Liver (tissue), 9 donors: ENCODE data around the gene CER1. TPM values are rescaled to one million over a fixed set of nuclear protein-coding genes. Genes with fewer than 3 reads are reported as not detected.

ENCODE experiments used
- DNase-seq: peaks from one replicate; pipeline ENCODE4 v3.0.0-alpha.2; 2017; ENCODE audit warnings: low spot score
- H3K27ac ChIP-seq, 2 donors: one replicate each; pipeline ENCODE4 v1.7.0; 2013; ENCODE audit warnings: inconsistent platforms in 2 of 2, low read length in 2 of 2, control low read depth in 1 of 2, low read depth in 1 of 2, mild to moderate bottlenecking in 1 of 2
- H3K27me3 ChIP-seq, 4 donors: one replicate each; pipeline versions ENCODE4 v1.6.1 to v1.7.0; 2013; ENCODE audit warnings: low read length in 3 of 4, inconsistent platforms in 1 of 4, mild to moderate bottlenecking in 1 of 4, moderate library complexity in 1 of 4; ENCODE audit not compliant: control insufficient read depth in 4 of 4, insufficient read depth in 4 of 4
- H3K36me3 ChIP-seq, 4 donors: one replicate each; pipeline versions ENCODE4 v1.6.1 to v1.7.0; 2013; ENCODE audit warnings: low read length in 3 of 4, mild to moderate bottlenecking in 3 of 4, low read depth in 1 of 4, moderate library complexity in 1 of 4; ENCODE audit not compliant: control insufficient read depth in 4 of 4, insufficient read depth in 3 of 4
- H3K4me1 ChIP-seq, 4 donors: one replicate each; pipeline versions ENCODE4 v1.6.1 to v1.7.0; 2013; ENCODE audit warnings: low read length in 3 of 4, mild to moderate bottlenecking in 3 of 4, moderate library complexity in 1 of 4; ENCODE audit not compliant: control insufficient read depth in 4 of 4, insufficient read depth in 4 of 4
- H3K4me3 ChIP-seq, 3 donors: one replicate each; pipeline versions ENCODE4 v1.6.1 to v1.7.0; 2013; ENCODE audit warnings: low read length in 3 of 3, control low read depth in 1 of 3, low read depth in 1 of 3, mild to moderate bottlenecking in 1 of 3
- H3K9ac ChIP-seq, 2 donors: one replicate each; pipeline ENCODE4 v1.7.0; 2013; ENCODE audit warnings: low read length in 2 of 2, mild to moderate bottlenecking in 2 of 2, moderate library complexity in 2 of 2, control low read depth in 1 of 2, low read depth in 1 of 2
- H3K9me3 ChIP-seq, 4 donors: one replicate each; pipeline versions ENCODE4 v1.6.1 to v1.7.0; 2013; ENCODE audit warnings: low read length in 3 of 4; ENCODE audit not compliant: control insufficient read depth in 4 of 4
- ATF3 ChIP-seq: IDR thresholded peaks from 2 replicates; pipeline ENCODE4 v1.6.1; 2016; ENCODE audit warnings: antibody characterized with exemption
- CTCF ChIP-seq: fragments of 150-350 bp; IDR thresholded peaks from 2 replicates; pipeline ENCODE4 v1.5.1; 2017; ENCODE audit warnings: improper control_type of control experiment, low read depth, low read length; ENCODE audit not compliant: missing input control
- EGR1 ChIP-seq, 2 donors: IDR thresholded peaks; 2 replicates each; pipeline ENCODE4 v1.6.1; 2016 to 2018; ENCODE audit warnings: antibody characterized with exemption in 2 of 2, low read depth in 2 of 2
- FOXA1 ChIP-seq: IDR thresholded peaks from 2 replicates; pipeline ENCODE4 v1.6.1; 2016; ENCODE audit warnings: antibody characterized with exemption
- FOXA2 ChIP-seq: IDR thresholded peaks from 2 replicates; pipeline ENCODE4 v1.6.1; 2016; ENCODE audit warnings: antibody characterized with exemption
- GABPA ChIP-seq, 2 donors: IDR thresholded peaks in 1 of 2; conservative IDR thresholded peaks in 1 of 2; 2 replicates each; pipeline ENCODE4 v1.6.1; 2016; ENCODE audit warnings: antibody characterized with exemption in 2 of 2, mild to moderate bottlenecking in 1 of 2, moderate library complexity in 1 of 2
- MAX ChIP-seq: IDR thresholded peaks from 2 replicates; pipeline ENCODE4 v1.6.1; 2016; ENCODE audit warnings: antibody characterized with exemption
- RAD21 ChIP-seq, 2 donors: IDR thresholded peaks; 2 replicates each; pipeline ENCODE4 v1.6.1; 2016; ENCODE audit warnings: antibody characterized with exemption in 2 of 2, mild to moderate bottlenecking in 2 of 2
- REST ChIP-seq: IDR thresholded peaks from 2 replicates; pipeline ENCODE4 v1.6.1; 2016; ENCODE audit warnings: antibody characterized with exemption, mild to moderate bottlenecking
- TAF1 ChIP-seq: conservative IDR thresholded peaks from 2 replicates; pipeline ENCODE4 v1.6.1; 2016; ENCODE audit warnings: antibody characterized with exemption, mild to moderate bottlenecking
- YY1 ChIP-seq: IDR thresholded peaks from 2 replicates; pipeline ENCODE4 v1.6.1; 2016; ENCODE audit warnings: antibody characterized with exemption, mild to moderate bottlenecking
- WGBS: extraction: QIAGEN DNeasy Blood & Tissue Kit; methylation state at CpG from one replicate; pipeline ENCODE4 v1.1.7; 2013; 5-methylcytosine and 5-hydroxymethylcytosine counted together
- polyA plus RNA-seq, 2 donors: library from polyadenylated mRNA; stranded (reverse) in 1 of 2; unstranded in 1 of 2; fragments of 200-250 nt in 1 of 2; fragments of >200 nt in 1 of 2; fragmentation: Nextera tagmentation in 1 of 2; extraction: Ambion mirVana in 1 of 2; gene quantifications; one replicate each; pipeline versions ENCODE4 v1.2.1 to v1.2.3, GENCODE V29; 2013 to 2015
- total RNA-seq, 2 donors: library from RNA; depleted of rRNA; stranded (reverse); fragments of >200 nt; gene quantifications; one replicate each; pipeline ENCODE4 v1.2.3, GENCODE V29; 2014
- donor health status: healthy.
- donor health status: healthy.
- donor health status: healthy.
- donor health status: healthy.
- donor health status: healthy.

The CER1 gene
- total and polyA plus RNA-seq, 4 donors = not detected

- H3K27ac ChIP-seq = no peak overlapping the region
- H3K27me3 ChIP-seq = no peaks in the 10 kb centered on the region
- H3K36me3 ChIP-seq = no peaks in the 10 kb centered on the region
- DNase-seq = no peak
- peaks cover 0 to 1% (median 0%) of the 10 kb centered on the region in 4 donors for H3K4me1 ChIP-seq
- TF ChIP-seq FOXA1 = no peak
- no peaks in the 10 kb centered on the region for H3K9me3 ChIP-seq
- no peak overlapping the region for H3K4me3 ChIP-seq
- 96% methylated on average over 1 of the region's 1 CpG for WGBS
- no peak overlapping the region for H3K9ac ChIP-seq
Measured at GRCh38 chr9:14731294-14731981, 8.9 kb upstream of the CER1 start.

- Histone ChIP-seq H3K9ac (no peak overlapping the region), H3K36me3 (no peaks in the 10 kb centered on the region), H3K4me1 (peaks cover 0 to 1% (median 0%) of the 10 kb centered on the region in 4 donors), H3K27me3 (no peaks in the 10 kb centered on the region), H3K9me3 (no peaks in the 10 kb centered on the region), H3K4me3 (no peak overlapping the region), H3K27ac (no peak overlapping the region)
- no peak for TF ChIP-seq RAD21 (IDR thresholded peaks at IDR 0.05)
- TF ChIP-seq FOXA2 = no peak
- no peak for TF ChIP-seq EGR1 (IDR thresholded peaks at IDR 0.05; ENCODE audit: low read depth in 2 of 2)
- no peak for TF ChIP-seq ATF3
- 93% methylated on average over 2 of the region's 2 CpGs for WGBS
- DNase-seq = no peak
Measured at GRCh38 chr9:14730461-14730898, 7.9 kb upstream of the CER1 start.

- Histone ChIP-seq H3K9ac (no peak overlapping the region), H3K36me3 (no peaks in the 10 kb centered on the region), H3K27me3 (peaks cover 0 to 14% (median 2%) of the 10 kb centered on the region in 4 donors), H3K4me3 (no peak overlapping the region), H3K27ac (no peak overlapping the region), H3K9me3 (no peaks in the 10 kb centered on the region), H3K4me1 (no peaks in the 10 kb centered on the region)
- TF ChIP-seq FOXA2 (no peak), MAX (no peak), YY1 (no peak)
- 32% methylated on average over 4 of the region's 4 CpGs for WGBS
- DNase-seq = no peak
Measured at GRCh38 chr9:14723301-14723700, 768 bp upstream of the CER1 start.

GRCh38 chr9:14719231-14719923 is 3.2 kb downstream of the CER1 start:
- Histone ChIP-seq H3K27me3 (peaks cover 0 to 18% (median 1%) of the 10 kb centered on the region in 4 donors), H3K27ac (no peak overlapping the region), H3K4me1 (no peaks in the 10 kb centered on the region), H3K36me3 (no peaks in the 10 kb centered on the region), H3K9me3 (no peaks in the 10 kb centered on the region), H3K9ac (no peak overlapping the region), H3K4me3 (no peak overlapping the region)
- no peak for TF ChIP-seq CTCF
- TF ChIP-seq TAF1 = no peak
- TF ChIP-seq GABPA (IDR thresholded peaks at IDR 0.05 in 1 of 2, conservative IDR thresholded peaks at IDR 0.05 in 1 of 2) = no peak
- no peak for TF ChIP-seq REST
- WGBS = 62% methylated on average over 8 of the region's 8 CpGs
- no peak for DNase-seq
